Epithelial cell of prostate (primary cell): ENCODE data around the gene PCDHGB7.
"Not testable (repeated sequence)": the region's sequence is repeated elsewhere in the genome, so short reads cannot be mapped to it uniquely, and the experiment has no call there.

Experiments
- DNase-seq: peaks from one replicate; pipeline ENCODE4 v3.0.0-alpha.2; 2011; ENCODE audit warnings: low read depth, low spot score
- H3K27ac ChIP-seq: fragments of 450-650 bp; 2 replicates; pipeline ENCODE4 v1.5.1; 2017; ENCODE audit warnings: mild to moderate bottlenecking

Gene PCDHGB7

DNA sequence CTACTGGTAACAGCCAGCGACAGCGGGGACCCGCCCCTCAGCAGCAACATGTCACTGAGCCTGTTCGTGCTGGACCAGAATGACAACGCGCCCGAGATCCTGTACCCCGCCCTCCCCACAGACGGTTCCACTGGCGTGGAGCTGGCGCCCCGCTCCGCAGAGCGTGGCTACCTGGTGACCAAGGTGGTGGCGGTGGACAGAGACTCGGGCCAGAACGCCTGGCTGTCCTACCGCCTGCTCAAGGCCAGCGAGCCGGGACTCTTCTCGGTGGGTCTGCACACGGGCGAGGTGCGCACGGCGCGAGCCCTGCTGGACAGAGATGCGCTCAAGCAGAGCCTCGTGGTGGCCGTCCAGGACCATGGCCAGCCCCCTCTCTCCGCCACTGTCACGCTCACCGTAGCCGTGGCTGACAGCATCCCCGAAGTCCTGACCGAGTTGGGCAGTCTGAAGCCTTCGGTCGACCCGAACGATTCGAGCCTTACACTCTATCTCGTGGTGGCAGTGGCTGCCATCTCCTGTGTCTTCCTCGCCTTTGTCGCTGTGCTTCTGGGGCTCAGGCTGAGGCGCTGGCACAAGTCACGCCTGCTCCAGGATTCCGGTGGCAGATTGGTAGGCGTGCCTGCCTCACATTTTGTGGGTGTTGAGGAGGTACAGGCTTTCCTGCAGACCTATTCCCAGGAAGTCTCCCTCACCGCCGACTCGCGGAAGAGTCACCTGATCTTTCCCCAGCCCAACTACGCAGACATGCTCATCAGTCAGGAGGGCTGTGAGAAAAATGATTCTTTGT, 22.9 kb upstream of the PCDHGB7 start:
- not testable (repeated sequence) for DNase-seq, H3K27ac ChIP-seq

DNA sequence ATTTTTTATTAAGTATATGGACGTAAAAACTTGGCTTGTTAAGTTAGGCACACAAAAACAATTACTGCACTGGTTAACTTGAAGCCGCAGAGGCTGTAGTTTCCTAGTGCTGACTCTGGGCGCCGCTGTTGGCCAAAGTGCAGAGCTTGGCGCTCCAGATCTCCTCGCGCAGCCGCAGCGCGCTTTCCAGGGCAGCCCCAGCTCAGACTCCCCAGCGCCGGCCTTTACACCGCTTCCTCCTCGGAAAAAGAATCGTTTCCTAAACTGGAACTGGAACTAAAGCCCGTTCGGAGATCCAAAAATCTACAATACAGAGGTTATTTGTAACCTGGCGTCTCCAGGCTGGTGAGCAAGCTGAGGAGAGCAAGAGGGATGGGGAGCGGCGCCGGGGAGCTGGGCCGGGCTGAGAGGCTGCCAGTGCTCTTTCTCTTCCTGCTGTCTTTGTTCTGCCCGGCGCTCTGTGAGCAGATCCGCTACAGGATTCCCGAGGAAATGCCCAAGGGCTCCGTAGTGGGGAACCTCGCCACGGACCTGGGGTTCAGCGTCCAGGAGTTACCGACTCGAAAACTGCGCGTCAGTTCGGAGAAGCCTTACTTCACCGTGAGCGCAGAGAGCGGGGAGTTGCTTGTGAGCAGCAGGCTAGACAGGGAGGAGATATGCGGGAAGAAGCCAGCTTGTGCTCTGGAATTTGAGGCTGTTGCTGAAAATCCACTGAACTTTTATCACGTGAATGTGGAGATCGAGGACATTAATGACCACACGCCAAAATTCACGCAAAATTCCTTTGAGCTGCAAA, 19.5 kb upstream of the PCDHGB7 start, which contains the start of gene PCDHGB5:
Gene PCDHGB5, plus strand, starts transcription at position 192 of the 796 bp plus-strand sequence. Its CDS starts 181 bp downstream, at position 373.
- not testable (repeated sequence) for H3K27ac ChIP-seq, DNase-seq

GRCh38 chr5:141398608-141399007, 18.9 kb upstream of the PCDHGB7 start:
- DNase-seq: no peak
- no peak overlapping the region for H3K27ac ChIP-seq

DNA sequence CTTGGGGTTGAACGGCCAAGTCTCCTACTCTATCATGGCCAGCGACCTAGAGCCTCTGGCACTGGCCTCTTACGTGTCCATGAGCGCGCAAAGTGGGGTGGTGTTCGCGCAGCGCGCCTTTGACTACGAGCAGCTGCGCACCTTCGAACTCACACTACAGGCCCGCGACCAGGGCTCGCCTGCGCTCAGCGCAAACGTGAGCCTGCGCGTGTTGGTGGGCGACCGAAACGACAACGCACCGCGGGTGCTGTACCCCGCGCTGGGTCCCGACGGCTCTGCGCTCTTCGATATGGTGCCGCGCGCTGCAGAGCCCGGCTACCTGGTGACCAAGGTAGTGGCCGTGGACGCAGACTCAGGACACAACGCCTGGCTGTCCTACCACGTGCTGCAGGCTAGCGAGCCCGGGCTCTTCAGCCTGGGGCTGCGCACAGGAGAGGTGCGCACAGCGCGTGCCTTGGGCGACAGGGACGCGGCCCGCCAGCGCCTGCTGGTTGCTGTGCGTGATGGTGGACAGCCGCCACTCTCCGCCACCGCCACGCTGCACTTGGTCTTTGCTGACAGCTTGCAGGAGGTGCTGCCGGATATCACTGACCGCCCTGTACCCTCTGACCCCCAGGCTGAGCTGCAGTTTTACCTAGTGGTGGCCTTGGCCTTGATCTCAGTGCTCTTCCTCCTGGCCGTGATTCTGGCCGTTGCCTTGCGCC, 17.8 kb upstream of the PCDHGB7 start:
- no peak for DNase-seq
- H3K27ac ChIP-seq: no peak overlapping the region

GRCh38 chr5:141402553-141403243, 14.8 kb upstream of the PCDHGB7 start, which contains the start of gene PCDHGA9:
TSS of gene PCDHGA9 (plus strand) at chr5:141402778. CDS start at chr5:141402953, 175 bp downstream.
- DNase-seq: no peak

DNA sequence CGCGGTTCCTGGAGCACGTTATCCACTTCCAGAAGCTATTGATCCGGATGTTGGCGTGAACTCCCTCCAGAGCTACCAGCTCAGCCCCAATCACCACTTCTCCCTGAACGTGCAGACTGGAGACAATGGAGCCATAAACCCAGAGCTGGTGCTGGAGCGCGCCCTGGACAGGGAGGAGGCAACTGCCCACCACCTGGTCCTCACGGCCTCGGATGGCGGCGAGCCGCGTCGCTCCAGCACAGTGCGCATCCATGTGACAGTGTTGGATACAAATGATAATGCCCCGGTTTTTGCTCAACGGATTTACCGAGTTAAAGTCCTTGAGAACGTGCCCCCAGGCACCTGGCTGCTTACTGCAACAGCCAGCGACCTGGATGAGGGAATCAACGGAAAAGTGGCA, 14.1 kb upstream of the PCDHGB7 start:
- DNase-seq: no peak

More at GRCh38 chr5:141402553-141403243, 14.8 kb upstream of the PCDHGB7 start, which contains the start of gene PCDHGA9:
- no peak within 1 kb of the TSS for H3K27ac ChIP-seq

GRCh38 chr5:141407790-141408505, 9.5 kb upstream of the PCDHGB7 start, which contains the start of gene PCDHGB6:
TSS of gene PCDHGB6 (plus strand) at chr5:141408021. CDS start at chr5:141408203, 182 bp downstream.
- not testable (repeated sequence) for H3K27ac ChIP-seq, DNase-seq

More for the DNA sequence above, 14.1 kb upstream of the PCDHGB7 start:
- H3K27ac ChIP-seq: no peak overlapping the region

DNA sequence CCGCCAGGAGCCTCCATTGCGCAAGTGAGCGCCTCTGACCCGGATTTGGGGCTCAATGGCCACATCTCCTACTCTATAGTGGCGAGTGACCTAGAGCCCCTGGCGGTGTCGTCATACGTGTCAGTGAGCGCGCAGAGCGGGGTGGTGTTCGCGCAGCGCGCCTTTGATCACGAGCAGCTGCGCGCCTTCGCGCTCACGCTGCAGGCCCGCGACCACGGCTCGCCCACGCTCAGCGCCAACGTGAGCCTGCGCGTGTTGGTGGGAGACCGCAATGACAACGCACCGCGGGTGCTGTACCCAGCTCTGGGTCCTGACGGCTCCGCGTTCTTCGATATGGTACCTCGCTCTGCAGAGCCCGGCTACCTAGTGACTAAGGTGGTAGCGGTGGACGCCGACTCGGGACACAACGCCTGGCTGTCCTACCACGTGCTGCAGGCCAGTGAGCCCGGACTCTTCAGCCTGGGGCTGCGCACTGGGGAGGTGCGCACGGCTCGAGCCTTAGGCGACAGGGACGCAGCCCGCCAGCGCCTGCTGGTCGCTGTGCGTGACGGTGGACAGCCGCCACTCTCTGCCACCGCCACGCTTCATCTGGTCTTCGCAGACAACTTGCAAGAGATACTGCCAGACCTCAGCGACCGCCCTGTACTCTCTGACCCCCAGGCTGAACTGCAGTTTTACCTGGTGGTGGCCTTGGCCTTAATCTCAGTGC, 7.7 kb upstream of the PCDHGB7 start:
- DNase-seq: no peak
- no peak overlapping the region for H3K27ac ChIP-seq

DNA sequence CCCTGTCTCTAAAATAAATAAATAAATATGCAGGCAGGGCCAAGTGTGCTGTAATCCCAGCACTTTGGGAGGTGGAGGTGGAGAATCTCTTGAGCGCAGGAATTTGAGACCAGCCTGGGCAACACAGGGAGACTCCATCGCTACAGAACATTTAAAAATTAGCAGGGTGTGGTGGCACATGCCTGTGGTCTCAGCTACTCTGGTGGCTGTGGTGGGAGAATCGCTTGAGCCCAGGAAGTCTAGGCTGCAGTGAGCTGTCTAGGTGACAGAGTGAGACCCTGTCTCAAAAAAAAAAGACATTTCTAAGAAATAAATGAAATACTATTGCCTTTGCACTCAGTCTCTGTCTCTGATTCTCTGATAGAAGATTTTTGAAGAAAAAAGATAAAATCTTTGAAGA, 5.9 kb upstream of the PCDHGB7 start:
- DNase-seq: no peak
- H3K27ac ChIP-seq: no peak overlapping the region

DNA sequence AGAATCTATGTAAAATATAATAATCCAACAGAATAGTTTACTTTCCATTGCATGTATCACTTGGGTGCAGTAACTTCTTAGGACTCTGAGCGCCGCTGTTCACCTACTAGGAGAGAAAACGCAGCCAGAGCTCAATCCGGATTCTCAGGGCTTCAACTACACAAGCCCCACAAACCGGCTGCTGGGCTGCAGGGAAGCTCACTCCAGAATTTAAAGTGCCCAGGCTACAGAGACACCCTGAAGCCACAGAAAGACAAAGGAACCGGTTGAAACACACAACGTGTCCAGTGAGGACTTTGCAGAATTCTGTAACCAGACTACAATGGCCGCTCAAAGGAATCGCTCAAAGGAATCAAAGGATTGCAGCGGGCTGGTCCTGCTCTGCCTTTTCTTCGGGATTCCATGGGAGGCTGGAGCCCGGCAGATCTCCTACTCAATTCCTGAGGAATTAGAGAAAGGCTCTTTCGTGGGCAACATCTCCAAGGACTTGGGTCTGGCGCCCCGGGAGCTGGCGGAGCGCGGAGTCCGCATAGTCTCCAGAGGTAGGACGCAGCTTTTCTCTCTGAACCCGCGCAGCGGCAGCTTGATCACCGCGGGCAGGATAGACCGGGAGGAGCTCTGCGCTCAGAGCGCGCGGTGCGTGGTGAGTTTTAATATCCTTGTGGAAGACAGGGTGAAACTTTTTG, 4.5 kb upstream of the PCDHGB7 start, which contains the start of gene PCDHGA10:
Gene PCDHGA10, plus strand, starts transcription at position 134 of the 686 bp plus-strand sequence. Its CDS starts 189 bp downstream, at position 323.
- H3K27ac ChIP-seq: no peak within 1 kb of the TSS
- no peak for DNase-seq

DNA sequence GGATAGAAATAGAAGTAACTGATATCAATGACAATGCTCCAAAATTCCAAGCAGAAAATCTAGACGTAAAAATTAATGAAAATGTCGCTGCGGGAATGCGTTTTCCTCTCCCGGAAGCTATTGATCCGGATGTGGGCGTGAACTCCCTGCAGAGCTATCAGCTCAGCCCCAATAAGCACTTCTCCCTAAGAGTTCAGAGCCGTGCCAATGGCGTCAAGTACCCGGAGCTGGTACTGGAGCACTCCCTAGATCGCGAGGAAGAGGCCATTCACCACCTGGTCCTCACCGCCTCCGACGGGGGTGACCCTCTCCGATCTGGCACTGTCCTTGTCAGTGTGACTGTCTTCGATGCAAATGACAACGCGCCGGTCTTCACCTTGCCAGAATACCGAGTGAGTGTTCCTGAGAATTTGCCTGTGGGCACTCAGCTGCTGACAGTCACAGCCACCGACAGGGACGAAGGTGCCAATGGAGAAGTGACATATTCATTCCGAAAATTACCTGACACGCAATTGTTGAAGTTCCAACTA, 3.9 kb upstream of the PCDHGB7 start:
- no peak overlapping the region for H3K27ac ChIP-seq
- DNase-seq: no peak

DNA sequence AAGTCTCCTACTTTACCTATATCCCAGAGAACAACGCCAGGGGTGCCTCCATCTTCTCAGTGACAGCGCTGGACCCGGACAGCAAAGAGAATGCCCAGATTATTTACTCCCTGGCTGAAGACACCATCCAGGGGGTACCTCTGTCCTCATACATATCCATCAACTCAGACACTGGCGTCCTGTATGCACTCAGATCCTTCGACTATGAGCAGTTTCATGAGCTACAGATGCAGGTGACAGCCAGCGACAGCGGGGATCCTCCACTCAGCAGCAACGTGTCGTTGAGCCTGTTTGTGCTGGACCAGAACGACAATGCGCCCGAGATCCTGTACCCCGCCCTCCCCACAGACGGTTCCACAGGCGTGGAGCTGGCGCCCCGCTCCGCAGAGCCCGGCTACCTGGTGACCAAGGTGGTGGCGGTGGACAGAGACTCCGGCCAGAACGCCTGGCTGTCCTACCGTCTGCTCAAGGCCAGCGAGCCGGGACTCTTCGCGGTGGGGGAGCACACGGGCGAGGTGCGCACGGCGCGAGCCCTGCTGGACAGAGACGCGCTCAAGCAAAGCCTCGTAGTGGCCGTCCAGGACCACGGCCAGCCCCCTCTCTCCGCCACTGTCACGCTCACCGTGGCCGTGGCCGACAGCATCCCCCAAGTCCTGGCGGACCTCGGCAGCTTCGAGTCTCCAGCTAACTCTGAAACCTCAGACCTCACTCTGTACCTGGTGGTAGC, 2.8 kb upstream of the PCDHGB7 start:
- DNase-seq: not testable (repeated sequence)

GRCh38 chr5:141415275-141415618, 2.2 kb upstream of the PCDHGB7 start:
- H3K27ac ChIP-seq, DNase-seq: not testable (repeated sequence)

More for the DNA sequence above, 2.8 kb upstream of the PCDHGB7 start:
- H3K27ac ChIP-seq: not testable (repeated sequence)

GRCh38 chr5:141419074-141419880, 1.8 kb downstream of the PCDHGB7 start:
- no peak for DNase-seq
- no peak overlapping the region for H3K27ac ChIP-seq

- no peak within 1 kb of the TSS for H3K27ac ChIP-seq
- no peak for DNase-seq
Measured at GRCh38 chr5:141420855-141421488, 3.5 kb downstream of the PCDHGB7 start, which contains the start of gene PCDHGA11. TSS of gene PCDHGA11 (plus strand) at chr5:141421051. CDS start at chr5:141421228, 177 bp downstream.

DNA sequence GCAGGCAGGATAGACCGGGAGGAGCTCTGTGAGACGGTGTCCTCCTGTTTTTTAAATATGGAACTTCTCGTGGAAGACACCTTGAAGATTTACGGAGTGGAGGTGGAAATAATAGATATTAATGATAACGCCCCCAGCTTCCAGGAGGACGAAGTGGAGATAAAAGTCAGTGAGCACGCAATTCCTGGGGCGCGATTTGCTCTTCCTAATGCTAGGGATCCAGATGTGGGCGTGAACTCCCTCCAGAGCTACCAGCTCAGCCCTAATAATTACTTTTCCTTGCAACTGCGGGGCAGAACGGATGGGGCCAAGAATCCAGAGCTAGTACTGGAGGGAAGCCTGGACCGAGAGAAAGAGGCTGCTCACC, 4.0 kb downstream of the PCDHGB7 start:
- no peak overlapping the region for H3K27ac ChIP-seq
- DNase-seq: no peak
